K562 (cell line): Measurements from ENCODE around the gene GEMIN7. TPM values are rescaled to one million over a fixed set of nuclear protein-coding genes. Genes with fewer than 3 reads are reported as not detected.

Experiments used
- CGGBP1 ChIP-seq: fragments of 250-450 bp; sonication (Bioruptor Pico); IDR thresholded peaks from 2 replicates; pipeline ENCODE4 v1.9.0; 2021; ENCODE audit warnings: mild to moderate bottlenecking
- CTBP1 ChIP-seq: fragments of 450-650 bp; IDR thresholded peaks from 2 replicates; pipeline ENCODE4 v1.6.1; 2016; ENCODE audit warnings: borderline replicate concordance
- CXXC5 ChIP-seq: fragments of 250-450 bp; sonication (Bioruptor Pico); IDR thresholded peaks from 2 replicates; pipeline ENCODE4 v1.8.0; 2022; ENCODE audit warnings: inconsistent platforms, mild to moderate bottlenecking, moderate library complexity
- DIDO1 ChIP-seq: fragments of 450-650 bp; IDR thresholded peaks from 2 replicates; pipeline ENCODE4 v1.6.1; 2016; ENCODE audit warnings: low read depth, missing biosample characterization, missing genetic modification characterization
- ELF1 ChIP-seq: fragments of 200-800 bp; sonication (Bioruptor generic); IDR thresholded peaks from 2 replicates; pipeline ENCODE4 v1.6.1; 2016; ENCODE audit warnings: missing genetic modification characterization, missing compliant biosample characterization
- EWSR1 ChIP-seq: fragments of 450-650 bp; IDR thresholded peaks from 2 replicates; pipeline ENCODE4 v1.6.1; 2018; ENCODE audit warnings: borderline replicate concordance, mild to moderate bottlenecking, low read depth, moderate library complexity; ENCODE audit not compliant: partially characterized antibody
- GTF2E2 ChIP-seq: fragments of 200-800 bp; sonication (Bioruptor generic); IDR thresholded peaks from 2 replicates; pipeline ENCODE4 v1.6.1; 2016; ENCODE audit warnings: missing genetic modification characterization, missing compliant biosample characterization
- NCOR1 ChIP-seq: fragments of 450-650 bp; IDR thresholded peaks from 2 replicates; pipeline ENCODE4 v1.6.1; 2016; ENCODE audit warnings: mild to moderate bottlenecking, moderate library complexity
- RB1 ChIP-seq: fragments of 450-650 bp; IDR thresholded peaks from 2 replicates; pipeline ENCODE4 v1.6.1; 2017; ENCODE audit warnings: low read depth, mild to moderate bottlenecking
- RCOR1 ChIP-seq, 2 experiments: IDR thresholded peaks; 2 replicates each; pipeline ENCODE4 v1.6.1; 2012; ENCODE audit warnings: low read depth in 2 of 2, low read length in 2 of 2, borderline replicate concordance in 1 of 2, improper control_type of control experiment in 1 of 2
- TFE3 ChIP-seq: fragments of 450-650 bp; formaldehyde crosslinking; IDR thresholded peaks from 2 replicates; pipeline ENCODE4 v1.4.0; 2020; ENCODE audit warnings: mild to moderate bottlenecking, mixed read lengths
- YY1 ChIP-seq, 3 experiments: IDR thresholded peaks; 2 replicates each; pipeline ENCODE4 v1.6.1; 2011; ENCODE audit warnings: low read length in 2 of 3, mild to moderate bottlenecking in 2 of 3, moderate library complexity in 2 of 3, borderline replicate concordance in 1 of 3, control low read depth in 1 of 3, low read depth in 1 of 3; ENCODE audit not compliant: insufficient read depth in 3 of 3, insufficient replicate concordance in 2 of 3, control insufficient read depth in 1 of 3, insufficient read length in 1 of 3; ENCODE audit errors: extremely low read depth in 1 of 3
- ZC3H4 ChIP-seq: sonication (generic); formaldehyde crosslinking; IDR thresholded peaks from 2 replicates; pipeline ENCODE4 v1.9.0; 2021; ENCODE audit warnings: missing genetic modification reagents, borderline replicate concordance
- ZNF134 ChIP-seq: fragments of 250-450 bp; sonication (Bioruptor Pico); conservative IDR thresholded peaks from 2 replicates; pipeline ENCODE4 v1.4.0; 2020
- ZNF316 ChIP-seq: fragments of 450-650 bp; IDR thresholded peaks from 2 replicates; pipeline ENCODE4 v1.6.1; 2016
- ZNF589 ChIP-seq: fragments of 200-800 bp; sonication (Bioruptor generic); IDR thresholded peaks from 2 replicates; pipeline ENCODE4 v1.6.1; 2016; ENCODE audit warnings: low read depth, missing genetic modification characterization, missing compliant biosample characterization
- polyA plus RNA-seq, 8 experiments: library from polyadenylated mRNA; depleted of rRNA in 4 of 8; stranded (reverse) in 5 of 8; unstranded in 3 of 8; fragments of >200 nt; fragmentation: Nextera tagmentation in 2 of 8; fragmentation: Illumina TruSeq in 1 of 8; extraction: Ambion mirVana in 2 of 8; extraction: Trizol in 1 of 8; gene quantifications; 2 replicates each; pipeline versions ENCODE4 v1.2.1 to v1.2.3, GENCODE V29; 2011 to 2014; ENCODE audit warnings: inconsistent platforms in 1 of 8, missing spikeins in 1 of 8
- total RNA-seq, 7 experiments: library from RNA; depleted of rRNA in 6 of 7; stranded (reverse); fragments of >200 nt in 6 of 7; fragmentation: Illumina TruSeq in 2 of 7; extraction: Trizol in 2 of 7; gene quantifications; 2 replicates each; pipeline versions ENCODE4 v1.2.1 to v1.2.3, GENCODE V29; 2011 to 2021; ENCODE audit warnings: low replicate concordance in 1 of 7
- TF ChIP-seq, protein P1 (sequence below): fragments of 450-650 bp; IDR thresholded peaks from 2 replicates; pipeline ENCODE4 v1.6.1; 2016; ENCODE audit warnings: low read depth
- TF ChIP-seq, protein P2 (sequence below): fragments of 450-650 bp; IDR thresholded peaks from one replicate; pipeline ENCODE4 v1.6.1; 2018; ENCODE audit warnings: mild to moderate bottlenecking, moderate library complexity; ENCODE audit not compliant: partially characterized antibody

Gene GEMIN7
- total and polyA plus RNA-seq, 9 of the 15 experiments (the other 6 are each of a cell fraction or from before 2014, with no cell fraction given): 23.1 to 124 (median 54.9) TPM

GRCh38 chr19:45126654-45127053 lies 47.6 kb downstream of the GEMIN7 start (continued):
- TF ChIP-seq, protein P1, sequence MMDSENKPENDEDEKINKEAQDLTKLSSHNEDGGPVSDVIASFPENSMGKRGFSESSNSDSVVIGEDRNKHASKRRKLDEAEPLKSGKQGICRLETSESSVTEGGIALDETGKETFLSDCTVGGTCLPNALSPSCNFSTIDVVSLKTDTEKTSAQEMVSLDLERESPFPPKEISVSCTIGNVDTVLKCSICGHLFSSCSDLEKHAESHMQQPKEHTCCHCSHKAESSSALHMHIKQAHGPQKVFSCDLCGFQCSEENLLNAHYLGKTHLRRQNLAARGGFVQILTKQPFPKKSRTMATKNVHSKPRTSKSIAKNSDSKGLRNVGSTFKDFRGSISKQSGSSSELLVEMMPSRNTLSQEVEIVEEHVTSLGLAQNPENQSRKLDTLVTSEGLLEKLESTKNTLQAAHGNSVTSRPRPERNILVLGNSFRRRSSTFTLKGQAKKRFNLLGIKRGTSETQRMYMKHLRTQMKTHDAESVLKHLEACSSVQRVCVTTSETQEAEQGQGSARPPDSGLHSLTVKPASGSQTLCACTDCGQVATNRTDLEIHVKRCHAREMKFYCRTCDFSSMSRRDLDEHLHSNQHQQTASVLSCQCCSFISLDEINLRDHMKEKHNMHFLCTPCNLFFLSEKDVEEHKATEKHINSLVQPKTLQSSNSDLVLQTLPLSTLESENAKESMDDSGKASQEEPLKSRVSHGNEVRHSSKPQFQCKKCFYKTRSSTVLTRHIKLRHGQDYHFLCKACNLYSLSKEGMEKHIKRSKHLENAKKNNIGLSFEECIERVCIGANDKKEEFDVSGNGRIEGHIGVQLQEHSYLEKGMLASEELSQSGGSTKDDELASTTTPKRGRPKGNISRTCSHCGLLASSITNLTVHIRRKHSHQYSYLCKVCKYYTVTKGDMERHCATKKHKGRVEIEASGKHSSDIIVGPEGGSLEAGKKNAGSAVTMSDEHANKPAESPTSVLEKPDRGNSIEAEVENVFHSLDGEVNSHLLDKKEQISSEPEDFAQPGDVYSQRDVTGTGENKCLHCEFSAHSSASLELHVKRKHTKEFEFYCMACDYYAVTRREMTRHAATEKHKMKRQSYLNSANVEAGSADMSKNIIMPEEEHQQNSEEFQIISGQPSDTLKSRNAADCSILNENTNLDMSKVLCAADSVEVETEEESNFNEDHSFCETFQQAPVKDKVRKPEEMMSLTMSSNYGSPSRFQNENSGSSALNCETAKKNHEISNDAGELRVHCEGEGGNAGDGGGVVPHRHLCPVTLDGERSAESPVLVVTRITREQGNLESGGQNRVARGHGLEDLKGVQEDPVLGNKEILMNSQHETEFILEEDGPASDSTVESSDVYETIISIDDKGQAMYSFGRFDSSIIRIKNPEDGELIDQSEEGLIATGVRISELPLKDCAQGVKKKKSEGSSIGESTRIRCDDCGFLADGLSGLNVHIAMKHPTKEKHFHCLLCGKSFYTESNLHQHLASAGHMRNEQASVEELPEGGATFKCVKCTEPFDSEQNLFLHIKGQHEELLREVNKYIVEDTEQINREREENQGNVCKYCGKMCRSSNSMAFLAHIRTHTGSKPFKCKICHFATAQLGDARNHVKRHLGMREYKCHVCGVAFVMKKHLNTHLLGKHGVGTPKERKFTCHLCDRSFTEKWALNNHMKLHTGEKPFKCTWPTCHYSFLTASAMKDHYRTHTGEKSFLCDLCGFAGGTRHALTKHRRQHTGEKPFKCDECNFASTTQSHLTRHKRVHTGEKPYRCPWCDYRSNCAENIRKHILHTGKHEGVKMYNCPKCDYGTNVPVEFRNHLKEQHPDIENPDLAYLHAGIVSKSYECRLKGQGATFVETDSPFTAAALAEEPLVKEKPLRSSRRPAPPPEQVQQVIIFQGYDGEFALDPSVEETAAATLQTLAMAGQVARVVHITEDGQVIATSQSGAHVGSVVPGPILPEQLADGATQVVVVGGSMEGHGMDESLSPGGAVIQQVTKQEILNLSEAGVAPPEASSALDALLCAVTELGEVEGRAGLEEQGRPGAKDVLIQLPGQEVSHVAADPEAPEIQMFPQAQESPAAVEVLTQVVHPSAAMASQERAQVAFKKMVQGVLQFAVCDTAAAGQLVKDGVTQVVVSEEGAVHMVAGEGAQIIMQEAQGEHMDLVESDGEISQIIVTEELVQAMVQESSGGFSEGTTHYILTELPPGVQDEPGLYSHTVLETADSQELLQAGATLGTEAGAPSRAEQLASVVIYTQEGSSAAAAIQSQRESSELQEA: no peak
- TF ChIP-seq, protein P2, sequence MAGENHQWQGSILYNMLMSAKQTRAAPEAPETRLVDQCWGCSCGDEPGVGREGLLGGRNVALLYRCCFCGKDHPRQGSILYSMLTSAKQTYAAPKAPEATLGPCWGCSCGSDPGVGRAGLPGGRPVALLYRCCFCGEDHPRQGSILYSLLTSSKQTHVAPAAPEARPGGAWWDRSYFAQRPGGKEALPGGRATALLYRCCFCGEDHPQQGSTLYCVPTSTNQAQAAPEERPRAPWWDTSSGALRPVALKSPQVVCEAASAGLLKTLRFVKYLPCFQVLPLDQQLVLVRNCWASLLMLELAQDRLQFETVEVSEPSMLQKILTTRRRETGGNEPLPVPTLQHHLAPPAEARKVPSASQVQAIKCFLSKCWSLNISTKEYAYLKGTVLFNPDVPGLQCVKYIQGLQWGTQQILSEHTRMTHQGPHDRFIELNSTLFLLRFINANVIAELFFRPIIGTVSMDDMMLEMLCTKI: no peak
- TF ChIP-seq ELF1 (tag) (no peak), ZNF589 (CRISPR knock-in tag) (no peak), DIDO1 (no peak), ZNF316 (peak; percentile 78), ZNF134 (no peak), RB1 (no peak), CTBP1 (no peak), NCOR1 (no peak), RCOR1 (IDR thresholded peaks at IDR 0.05; ENCODE audit: borderline replicate concordance in 1 of 2, low read depth in 2 of 2, low read length in 2 of 2) (peak in 1 of 2 experiments; percentile 68; a peak in 2 of 4 replicates), ZC3H4 (no peak), TFE3 (no peak), CGGBP1 (CRISPR knock-in tag) (no peak), EWSR1 (no peak), YY1 (IDR thresholded peaks at IDR 0.05; ENCODE audit: borderline replicate concordance in 1 of 3, control insufficient read depth in 1 of 3, extremely low read depth in 1 of 3, insufficient read depth in 3 of 3, insufficient read length in 1 of 3, insufficient replicate concordance in 2 of 3, low read depth in 1 of 3, low read length in 2 of 3) (no peak), GTF2E2 (tag) (no peak), CXXC5 (no peak)
